Activated T-cell treated with anti-CD3 and anti-CD28 coated beads, Interleukin-2, amount 50 U/mL, for 1 hour (primary cell): Measurements from ENCODE around the gene EFNA1.

Experiments
- DNase-seq: peaks from one replicate; pipeline ENCODE4 v3.0.0-alpha.2; 2020

The EFNA1 gene

DNA sequence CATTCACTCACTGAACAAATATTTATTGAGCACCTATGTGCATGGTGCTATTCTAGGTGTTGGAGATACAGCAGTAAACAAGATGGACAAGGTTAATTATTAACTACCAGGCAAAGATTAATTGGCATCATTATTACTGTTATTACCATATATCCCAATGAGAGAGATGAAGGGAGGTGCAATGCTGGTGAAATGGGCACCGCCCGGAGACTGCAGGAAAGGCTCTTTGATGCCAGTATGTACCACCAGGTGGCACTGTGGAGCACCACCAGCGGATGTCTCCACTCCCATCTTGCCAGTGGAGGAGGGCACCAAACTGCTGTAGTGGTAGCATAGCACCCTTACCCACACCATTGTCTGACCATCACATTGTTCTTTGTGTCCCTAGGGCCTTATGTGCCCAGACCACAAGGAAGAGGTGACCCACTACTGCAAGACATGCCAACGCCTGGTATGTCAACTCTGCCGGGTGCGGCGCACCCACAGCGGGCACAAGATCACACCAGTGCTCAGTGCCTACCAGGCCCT, 48.9 kb downstream of the EFNA1 start:
- peak; percentile 86 for DNase-seq

DNA sequence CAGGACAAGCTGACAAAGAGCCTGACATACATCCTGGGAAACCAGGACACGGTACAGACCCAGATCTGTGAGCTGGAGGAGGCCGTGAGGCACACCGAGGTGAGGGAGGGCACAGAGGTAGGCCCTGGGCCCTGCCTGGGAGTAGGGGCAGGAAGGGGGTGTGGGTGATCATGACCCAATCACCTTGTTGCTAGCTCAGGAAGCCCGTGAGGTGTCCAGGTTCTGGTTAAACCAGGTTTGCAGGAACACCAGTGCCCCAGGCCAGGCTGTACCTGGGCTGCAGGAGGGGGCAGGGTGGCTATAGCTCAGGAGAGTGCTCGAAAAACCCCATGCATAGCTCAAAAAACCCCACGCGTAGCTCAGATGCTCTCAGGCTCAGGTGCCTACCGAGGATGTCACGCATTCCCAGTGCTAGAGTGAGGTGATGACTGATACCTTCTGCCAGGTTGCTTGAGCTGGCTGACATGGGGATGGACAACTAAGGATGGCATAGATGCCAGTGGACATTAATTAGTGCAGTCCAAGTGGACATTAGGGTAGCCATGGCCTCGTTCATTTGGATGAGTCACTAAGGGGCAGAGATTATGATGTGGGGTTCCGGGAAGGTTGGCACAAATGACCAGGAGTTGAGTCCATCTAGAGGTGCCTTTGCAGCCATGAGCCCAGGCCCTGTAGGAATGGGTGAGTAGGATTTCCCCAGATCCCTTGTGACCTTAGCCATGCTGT, 49.7 kb downstream of the EFNA1 start:
- peak; percentile 15 for DNase-seq

GRCh38 chr1:155177918-155178281, 50.2 kb downstream of the EFNA1 start:
- DNase-seq = peak; percentile 14

DNA sequence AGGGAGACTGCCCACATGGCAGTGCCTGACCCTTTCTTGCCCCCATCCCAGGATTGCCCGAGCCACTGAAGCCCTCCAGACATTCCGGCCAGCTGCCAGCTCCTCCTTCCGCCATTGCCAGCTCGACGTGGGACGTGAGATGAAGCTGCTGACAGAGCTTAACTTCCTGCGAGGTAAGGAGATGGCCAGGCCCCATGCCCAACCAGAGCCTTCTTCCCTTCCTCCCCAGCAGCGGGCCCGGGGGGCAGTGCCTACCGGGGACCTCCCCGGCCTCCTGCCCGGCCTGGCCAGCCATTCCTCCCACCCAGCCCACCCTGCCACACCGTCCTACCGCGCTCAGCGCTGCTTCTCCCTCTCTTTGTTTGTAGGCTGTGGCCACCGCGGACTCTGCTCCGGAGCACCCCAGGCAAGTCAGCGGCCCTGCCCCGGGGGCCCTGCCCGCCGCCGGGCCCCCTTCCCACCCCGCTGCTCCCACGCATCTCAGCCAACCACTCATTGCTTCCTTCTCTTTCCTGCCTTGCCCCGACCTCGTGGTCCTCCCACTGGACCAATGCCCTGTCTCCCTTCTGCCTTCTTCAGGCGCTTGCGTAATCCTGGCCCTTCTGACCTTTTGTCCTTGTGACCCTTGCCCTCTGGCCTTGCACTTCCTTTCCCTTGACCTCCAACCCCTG, 50.9 kb downstream of the EFNA1 start:
- DNase-seq = no peak

DNA sequence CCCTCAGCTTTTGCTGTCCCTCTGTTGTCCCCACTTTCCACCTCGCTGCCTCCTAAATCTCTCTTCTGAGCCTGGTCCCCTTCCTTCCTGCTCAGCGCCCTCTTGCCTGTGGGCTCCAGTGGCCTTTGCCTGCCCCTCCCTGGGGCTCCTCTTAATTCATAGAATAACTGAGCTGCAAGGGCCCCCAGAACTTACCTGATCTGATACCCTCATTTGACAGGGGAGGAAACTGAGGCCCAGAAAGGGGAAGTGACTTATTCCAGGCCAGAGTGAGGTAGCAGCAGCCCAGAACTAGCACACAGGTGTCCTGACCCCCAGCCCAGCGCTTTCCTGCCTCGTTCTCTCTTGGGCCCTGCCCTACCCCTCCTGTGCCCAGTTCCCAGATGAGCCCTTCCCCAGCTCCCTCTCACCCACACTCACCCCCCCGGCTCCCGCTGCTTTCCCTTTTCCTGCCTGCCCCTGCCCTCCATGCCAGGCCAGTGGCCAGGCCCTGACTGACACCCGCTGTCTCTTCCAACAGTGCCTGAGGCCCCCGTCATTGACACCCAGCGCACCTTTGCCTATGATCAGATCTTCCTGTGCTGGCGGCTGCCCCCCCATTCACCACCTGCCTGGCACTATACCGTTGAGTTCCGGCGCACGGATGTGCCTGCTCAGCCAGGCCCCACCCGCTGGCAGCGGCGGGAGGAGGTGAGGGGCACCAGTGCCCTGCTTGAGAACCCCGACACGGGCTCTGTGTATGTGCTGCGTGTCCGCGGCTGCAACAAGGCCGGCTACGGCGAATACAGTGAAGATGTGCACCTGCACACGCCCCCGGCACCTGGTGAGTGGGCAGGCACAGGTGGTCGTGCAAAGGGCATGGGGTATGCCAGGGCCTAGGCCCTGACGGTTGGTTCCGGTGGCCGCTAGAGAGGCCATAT, 51.7 kb downstream of the EFNA1 start:
- peak; percentile 11 for DNase-seq

DNA sequence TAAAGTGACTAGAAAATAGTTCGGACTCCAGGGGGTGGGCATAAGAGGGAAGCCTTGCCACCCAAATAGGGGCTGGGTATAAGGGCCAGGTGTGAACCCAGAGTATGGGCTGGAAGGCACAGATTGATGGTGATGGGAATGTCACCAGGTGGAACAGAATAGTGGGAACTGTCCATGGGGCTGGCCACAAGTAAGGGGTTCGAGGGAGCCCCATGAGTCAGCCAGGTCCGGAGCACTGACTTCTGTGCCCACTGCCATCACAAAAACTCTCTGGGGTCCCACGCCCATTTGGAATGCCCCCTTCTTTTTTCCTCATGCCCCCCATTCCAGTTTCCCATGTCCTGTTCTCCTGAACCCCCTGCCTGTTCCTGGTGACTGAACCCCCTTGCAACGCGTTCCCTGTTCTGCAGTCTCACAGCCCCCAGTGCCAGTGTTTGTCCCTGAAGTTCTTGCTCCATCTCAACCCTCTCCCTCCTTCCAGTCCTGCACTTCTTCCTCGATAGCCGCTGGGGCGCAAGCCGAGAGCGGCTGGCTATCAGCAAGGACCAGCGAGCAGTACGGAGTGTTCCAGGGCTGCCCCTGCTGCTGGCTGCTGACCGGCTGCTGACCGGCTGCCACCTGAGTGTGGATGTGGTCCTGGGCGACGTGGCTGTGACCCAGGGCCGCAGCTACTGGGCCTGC, 53.8 kb downstream of the EFNA1 start:
- DNase-seq = no peak

DNA sequence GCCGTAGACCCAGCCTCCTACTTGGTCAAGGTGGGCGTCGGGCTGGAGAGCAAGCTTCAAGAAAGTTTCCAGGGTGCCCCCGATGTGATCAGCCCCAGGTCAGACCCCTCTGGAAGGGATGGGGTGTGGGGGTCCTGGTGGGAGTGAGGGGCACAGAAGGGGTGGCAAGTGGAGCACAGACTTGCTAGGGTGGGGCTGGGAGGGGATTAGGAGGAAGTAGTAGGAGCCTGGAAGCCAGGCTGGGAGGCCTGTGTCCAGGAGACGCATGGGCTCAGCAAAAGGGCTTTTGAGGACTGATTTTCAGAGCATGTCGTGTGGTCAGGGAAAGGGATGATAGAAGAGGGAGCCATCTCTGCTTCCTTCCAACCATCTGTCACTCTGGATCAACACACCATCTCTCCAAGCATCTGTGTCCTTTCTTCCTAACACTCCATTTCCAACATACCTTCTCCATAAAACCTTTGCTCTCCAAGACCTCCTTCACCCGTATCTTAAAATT, 54.4 kb downstream of the EFNA1 start:
- no peak for DNase-seq

GRCh38 chr1:155183775-155184221, 56.1 kb downstream of the EFNA1 start:
- DNase-seq = no peak

DNA sequence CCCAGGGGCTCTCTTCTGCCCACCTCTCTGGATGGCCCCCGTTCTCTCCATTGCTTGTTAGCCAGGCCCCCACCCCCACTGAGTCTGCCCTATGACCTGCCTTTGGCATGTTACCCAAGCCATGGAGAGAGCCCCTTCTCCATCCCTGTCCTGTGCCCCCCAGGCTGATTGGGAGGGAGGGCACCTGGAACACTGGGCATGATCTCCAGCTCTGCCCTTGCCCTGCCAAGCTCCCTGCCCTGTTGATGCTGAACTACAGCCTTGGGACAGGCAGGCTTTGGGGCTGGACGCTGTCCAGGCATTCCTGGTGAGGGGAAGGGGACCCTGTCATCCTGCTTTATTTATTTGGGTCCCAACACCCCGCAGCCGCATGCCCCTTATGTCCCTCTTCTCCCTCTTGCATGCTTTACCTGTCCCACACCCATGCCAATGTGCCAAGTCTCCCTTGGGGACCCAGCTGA, 56.7 kb downstream of the EFNA1 start:
- no peak for DNase-seq
